GM12892 (cell line): ENCODE data around the gene AKAP13.

ENCODE experiments used
- POLR2A ChIP-seq: IDR thresholded peaks from 2 replicates; pipeline ENCODE4 v1.6.1; 2011; ENCODE audit warnings: low read depth, low read length, control low read depth
- POLR2AphosphoS5 ChIP-seq: IDR thresholded peaks from 2 replicates; pipeline ENCODE4 v1.6.1; 2011; ENCODE audit warnings: low read depth, low read length, control low read depth
- TAF1 ChIP-seq: IDR thresholded peaks from 2 replicates; pipeline ENCODE4 v1.6.1; 2011; ENCODE audit warnings: low read depth, mild to moderate bottlenecking, control low read depth, low read length, borderline replicate concordance

DNA sequence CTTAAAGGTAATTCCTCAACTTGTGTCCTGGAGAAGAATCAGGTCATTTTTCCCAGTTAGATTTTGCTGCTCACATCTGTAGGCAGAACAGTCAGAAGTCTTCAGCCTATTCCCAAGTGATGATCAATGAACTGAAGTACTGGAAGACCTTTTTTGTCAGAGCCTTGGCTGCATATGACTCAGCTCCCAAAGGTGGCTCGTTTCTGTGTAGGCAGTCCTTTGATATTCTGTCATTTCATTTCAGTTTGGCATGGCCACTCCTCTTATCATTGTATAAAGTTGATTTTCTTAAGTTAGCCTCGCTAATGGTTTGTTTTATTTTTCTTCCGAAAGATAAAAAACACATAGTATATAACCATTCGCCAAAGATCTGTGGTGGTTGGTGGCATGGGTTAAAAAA, 323.7 kb downstream of the AKAP13 start:
- peak; percentile 45; the same call in 1 of the 2 replicates for TF ChIP-seq POLR2AphosphoS5
- no peak for TF ChIP-seq TAF1
- TF ChIP-seq POLR2A: peak; percentile 53
